Urinary bladder (tissue), 4 donors: Measurements from ENCODE around the gene TMEFF1. TPM values are rescaled to one million over a fixed set of nuclear protein-coding genes. Genes with fewer than 3 reads are reported as not detected.
A peak's percentile ranks its signal among the peaks of the same experiment; 100 is the strongest.

Experiments
- DNase-seq: peaks from one replicate; pipeline ENCODE4 v3.0.0-alpha.2; 2015; ENCODE audit errors: extremely low spot score
- H3K27ac ChIP-seq: one replicate; pipeline ENCODE4 v1.5.1; 2013; ENCODE audit warnings: low read depth, mild to moderate bottlenecking, moderate library complexity
- H3K36me3 ChIP-seq: one replicate; pipeline ENCODE4 v1.6.1; 2013; ENCODE audit warnings: mild to moderate bottlenecking, moderate library complexity; ENCODE audit not compliant: insufficient read depth
- H3K4me1 ChIP-seq: one replicate; pipeline ENCODE4 v1.6.1; 2013; ENCODE audit warnings: mild to moderate bottlenecking, moderate library complexity; ENCODE audit not compliant: insufficient read depth
- H3K4me3 ChIP-seq: one replicate; pipeline ENCODE4 v1.5.1; 2013; ENCODE audit warnings: low read depth, low read length
- whole genome bisulfite sequencing: extraction: QIAGEN DNeasy Blood & Tissue Kit; methylation state at CpG from one replicate; pipeline ENCODE4 v1.1.7; 2013; 5-methylcytosine and 5-hydroxymethylcytosine counted together
- polyA plus RNA-seq: library from polyadenylated mRNA; stranded (reverse); fragments of 200-250 nt; gene quantifications from one replicate; pipeline ENCODE4 v1.2.3, GENCODE V29; 2013
- total RNA-seq: library from RNA; depleted of rRNA; stranded (reverse); fragments of >200 nt; gene quantifications from one replicate; pipeline ENCODE4 v1.2.3, GENCODE V29; 2014
- donor health status: healthy with polysubstance abuse.
- donor health status: healthy.

TMEFF1 gene
- total and polyA plus RNA-seq, 2 donors, result 0.24 to 2.0 TPM

- no peaks in the 10 kb centered on the region for H3K4me1 ChIP-seq
- 94% methylated on average over 1 of the region's 1 CpG for WGBS
- H3K36me3 ChIP-seq, result no peaks in the 10 kb centered on the region
- H3K27ac ChIP-seq, result no peak overlapping the region
- H3K4me3 ChIP-seq, result no peak overlapping the region
- no peak for DNase-seq
Measured at GRCh38 chr9:100465761-100466160, 7.2 kb upstream of the TMEFF1 start.

- WGBS, result over 99% methylated on average over 2 of the region's 2 CpGs
- H3K4me3 ChIP-seq, result no peak overlapping the region
Measured at GRCh38 chr9:100466171-100466828, 6.6 kb upstream of the TMEFF1 start.

GRCh38 chr9:100466829-100467221 lies 6.1 kb upstream of the TMEFF1 start:
- WGBS, result 83% methylated on average over 1 of the region's 1 CpG
- no peak for DNase-seq
- H3K4me1 ChIP-seq, result no peaks in the 10 kb centered on the region
- no peak overlapping the region for H3K4me3 ChIP-seq
- H3K36me3 ChIP-seq, result no peaks in the 10 kb centered on the region
- H3K27ac ChIP-seq, result no peak overlapping the region

More at GRCh38 chr9:100466171-100466828, 6.6 kb upstream of the TMEFF1 start:
- Histone ChIP-seq H3K27ac (no peak overlapping the region), H3K36me3 (no peaks in the 10 kb centered on the region), H3K4me1 (no peaks in the 10 kb centered on the region)
- no peak for DNase-seq

DNA sequence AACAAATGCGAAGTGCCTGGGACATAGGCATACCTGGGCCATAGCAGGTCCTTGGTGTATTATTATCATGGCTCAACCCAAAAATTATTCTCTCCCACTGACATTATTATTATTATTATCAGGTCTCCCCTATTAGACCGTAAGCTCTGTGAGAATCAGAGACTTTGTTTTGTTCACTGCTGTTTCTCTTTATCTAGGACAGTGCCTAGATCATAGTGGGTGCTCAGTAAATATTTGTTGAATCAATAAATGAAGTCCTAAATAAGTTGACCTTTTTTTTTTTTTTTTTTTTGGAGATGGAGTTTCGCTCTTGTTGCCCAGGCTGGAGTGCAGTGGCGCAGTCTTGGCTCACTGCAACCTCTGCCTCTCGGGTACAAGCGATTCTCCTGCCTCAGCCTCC lies 4.9 kb upstream of the TMEFF1 start:
- H3K4me1 ChIP-seq, result no peaks in the 10 kb centered on the region
- DNase-seq, result no peak
- no peak overlapping the region for H3K4me3 ChIP-seq
- no peaks in the 10 kb centered on the region for H3K36me3 ChIP-seq
- 90% methylated on average over 6 of the region's 6 CpGs for WGBS
- no peak overlapping the region for H3K27ac ChIP-seq

DNA sequence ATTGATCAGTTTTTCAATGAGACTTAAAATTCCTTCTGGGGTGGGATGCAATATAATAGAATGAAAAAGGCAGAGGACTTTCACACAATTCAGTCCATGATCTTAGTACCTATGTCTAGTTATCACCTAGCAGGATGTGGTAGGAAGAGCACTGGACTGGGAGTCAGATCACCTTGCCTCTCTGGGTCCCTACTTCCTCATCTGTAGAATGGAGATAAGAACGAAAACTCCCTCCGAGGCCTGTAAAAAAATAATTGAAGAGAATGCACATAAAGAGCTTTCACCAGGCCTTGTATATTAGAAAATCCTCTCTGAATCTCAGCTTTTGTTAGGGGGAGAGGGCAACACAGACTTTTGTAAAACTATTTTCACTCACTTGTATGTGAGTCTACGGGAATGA lies 681 bp upstream of the TMEFF1 start:
- H3K4me3 ChIP-seq, result no peak overlapping the region
- WGBS, result 78% methylated on average over 3 of the region's 3 CpGs

GRCh38 chr9:100473276-100474081 lies 530 bp downstream of the TMEFF1 start:
- DNase-seq, result no peak
- H3K27ac ChIP-seq, result no peak overlapping the region
- H3K4me3 ChIP-seq, result peak overlapping the region; percentile 86
- WGBS, result under 1% methylated on average over 108 of the region's 108 CpGs
- H3K4me1 ChIP-seq, result peaks cover 3% of the 10 kb centered on the region
- no peaks in the 10 kb centered on the region for H3K36me3 ChIP-seq

More for the DNA sequence above, 681 bp upstream of the TMEFF1 start:
- H3K4me1 ChIP-seq, result peaks cover 3% of the 10 kb centered on the region
- no peak overlapping the region for H3K27ac ChIP-seq
- no peak for DNase-seq
- no peaks in the 10 kb centered on the region for H3K36me3 ChIP-seq

DNA sequence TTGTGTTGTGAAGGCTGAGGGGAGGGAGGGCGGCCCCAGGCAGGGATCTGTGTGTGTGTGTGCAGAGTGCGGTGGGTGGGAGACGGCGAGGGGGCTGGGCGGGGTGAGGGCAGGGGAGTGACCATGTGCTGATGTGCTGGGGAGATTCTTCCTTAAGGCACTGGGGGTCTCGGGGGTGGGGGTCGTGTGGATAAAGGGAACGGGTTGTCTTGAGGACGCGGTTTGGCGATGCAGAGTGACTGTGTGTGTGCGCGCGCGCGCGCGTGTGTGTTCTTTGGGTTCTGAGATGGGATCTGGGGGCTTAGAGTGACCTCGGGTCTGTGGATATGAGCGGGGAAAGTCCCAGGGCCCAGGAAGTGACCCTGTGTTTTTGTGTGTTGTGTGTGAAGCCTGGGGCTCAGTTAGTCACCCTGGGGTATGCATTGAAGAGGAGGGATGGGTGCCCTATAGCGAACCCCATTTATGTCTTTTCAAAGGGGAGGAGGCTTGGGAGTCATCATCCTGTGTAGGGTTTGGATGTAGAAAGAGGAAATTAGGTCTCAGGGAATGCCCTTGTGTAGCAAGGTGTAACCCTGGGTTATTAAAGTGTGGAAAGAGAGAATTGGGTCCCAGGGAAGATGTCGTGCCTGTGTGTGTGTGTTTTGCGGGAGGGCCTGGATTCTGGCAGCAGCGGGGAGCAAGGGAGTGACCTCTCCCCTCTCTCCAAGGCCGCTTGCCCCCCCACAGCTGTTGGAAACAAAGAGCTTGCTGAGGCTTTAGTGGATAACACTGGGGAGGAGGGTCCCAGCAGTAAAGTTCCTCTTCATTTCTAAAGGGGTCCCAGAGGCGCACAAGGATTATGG lies 1.4 kb downstream of the TMEFF1 start:
- Histone ChIP-seq H3K27ac (no peak overlapping the region), H3K36me3 (no peaks in the 10 kb centered on the region), H3K4me3 (peak overlapping the region; percentile 86), H3K4me1 (peaks cover 3% of the 10 kb centered on the region)
- WGBS, result 31% methylated on average over 26 of the region's 26 CpGs
- DNase-seq, result no peak

DNA sequence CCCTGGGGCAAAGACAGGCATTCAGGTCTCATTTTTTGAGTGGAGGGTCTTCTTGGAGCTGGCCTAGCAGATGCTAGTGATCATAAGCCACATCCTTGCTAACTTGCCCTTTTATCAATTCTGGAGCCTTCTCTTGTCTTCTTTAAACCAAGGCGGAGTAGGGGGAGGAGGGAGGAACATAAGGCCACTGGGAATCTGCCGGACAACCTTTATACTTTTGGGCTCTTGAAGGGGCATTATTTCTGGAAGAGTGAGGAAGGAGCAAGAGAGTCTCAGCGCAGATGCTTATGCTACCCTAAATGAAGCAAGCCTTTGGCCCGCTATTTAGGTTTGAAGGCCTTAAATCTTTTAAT lies 2.0 kb downstream of the TMEFF1 start:
- Histone ChIP-seq H3K4me1 (peaks cover 3% of the 10 kb centered on the region), H3K4me3 (no peak overlapping the region), H3K36me3 (no peaks in the 10 kb centered on the region), H3K27ac (no peak overlapping the region)
- WGBS, result 95% methylated on average over 4 of the region's 4 CpGs
- DNase-seq, result no peak

DNA sequence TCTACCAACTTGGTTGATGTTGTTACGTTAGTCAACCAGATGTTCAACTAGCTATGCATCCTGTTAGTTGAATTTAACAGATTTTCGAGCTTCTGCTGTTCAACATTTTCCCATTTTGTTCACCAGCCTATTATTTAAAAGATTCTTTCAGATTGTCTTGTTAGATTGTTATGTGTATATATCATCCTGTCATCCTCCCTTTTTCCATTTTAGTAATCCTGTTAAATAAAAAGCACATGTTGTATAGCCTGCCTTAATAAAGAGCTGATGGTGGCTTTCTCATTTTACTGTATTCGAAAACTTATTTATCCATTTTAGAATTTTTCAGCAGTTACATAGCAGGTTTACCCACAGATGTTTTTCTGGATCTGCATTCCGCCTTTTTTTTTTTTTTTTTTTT lies 4.3 kb downstream of the TMEFF1 start:
- H3K4me3 ChIP-seq, result no peak overlapping the region
- H3K4me1 ChIP-seq, result peaks cover 3% of the 10 kb centered on the region
- 95% methylated on average over 4 of the region's 4 CpGs for WGBS
- no peaks in the 10 kb centered on the region for H3K36me3 ChIP-seq
- DNase-seq, result no peak
- no peak overlapping the region for H3K27ac ChIP-seq

DNA sequence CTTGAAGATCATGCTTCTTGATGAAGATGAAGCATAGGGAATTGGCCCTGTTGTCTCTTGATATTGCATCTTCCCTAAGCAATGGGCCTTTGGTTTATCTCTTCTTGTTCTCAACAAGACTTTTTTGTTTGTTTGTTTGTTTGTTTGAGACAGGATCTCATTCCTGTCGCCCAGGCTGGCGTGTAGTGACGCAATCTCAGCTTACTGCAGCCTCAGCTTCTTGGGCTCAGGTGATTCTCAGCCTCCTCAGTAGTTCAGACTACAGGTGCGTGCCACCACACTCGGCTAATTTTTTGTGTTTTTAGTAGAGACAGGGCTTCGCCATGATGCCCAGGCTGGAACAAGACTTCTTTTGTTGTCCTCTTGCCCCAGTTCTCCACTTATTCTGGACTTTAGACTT lies 5.2 kb downstream of the TMEFF1 start:
- 95% methylated on average over 6 of the region's 6 CpGs for WGBS
- Histone ChIP-seq H3K4me1 (peaks cover 3% of the 10 kb centered on the region), H3K36me3 (no peaks in the 10 kb centered on the region), H3K27ac (no peak overlapping the region), H3K4me3 (no peak overlapping the region)
- no peak for DNase-seq

- WGBS, result 90% methylated on average over 2 of the region's 2 CpGs
- H3K36me3 ChIP-seq, result no peaks in the 10 kb centered on the region
- no peak for DNase-seq
- H3K4me3 ChIP-seq, result no peak overlapping the region
- H3K4me1 ChIP-seq, result no peaks in the 10 kb centered on the region
- no peak overlapping the region for H3K27ac ChIP-seq
Measured at GRCh38 chr9:100479820-100480219, 6.9 kb downstream of the TMEFF1 start.

DNA sequence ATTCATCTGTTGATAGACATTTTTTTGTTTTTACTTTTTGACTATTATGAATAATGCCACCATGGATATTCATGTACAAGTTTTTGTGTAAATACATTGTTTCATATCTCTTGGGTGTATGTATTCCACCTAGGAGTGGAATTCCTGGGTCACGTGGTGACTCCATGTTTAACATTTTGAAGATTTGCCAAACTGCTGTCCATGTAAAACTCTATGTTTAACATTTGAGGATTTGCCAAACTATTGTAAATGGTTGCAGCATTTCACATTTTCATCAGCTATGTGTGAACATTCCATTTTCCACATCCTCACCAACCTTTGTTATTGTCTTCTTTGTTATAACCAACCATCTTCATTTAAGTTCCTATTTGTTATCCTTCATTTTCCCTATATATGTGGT lies 12.2 kb downstream of the TMEFF1 start:
- Histone ChIP-seq H3K27ac (no peak overlapping the region), H3K4me1 (no peaks in the 10 kb centered on the region), H3K36me3 (no peaks in the 10 kb centered on the region), H3K4me3 (no peak overlapping the region)
- no peak for DNase-seq
- 71% methylated on average over 1 of the region's 1 CpG for WGBS

DNA sequence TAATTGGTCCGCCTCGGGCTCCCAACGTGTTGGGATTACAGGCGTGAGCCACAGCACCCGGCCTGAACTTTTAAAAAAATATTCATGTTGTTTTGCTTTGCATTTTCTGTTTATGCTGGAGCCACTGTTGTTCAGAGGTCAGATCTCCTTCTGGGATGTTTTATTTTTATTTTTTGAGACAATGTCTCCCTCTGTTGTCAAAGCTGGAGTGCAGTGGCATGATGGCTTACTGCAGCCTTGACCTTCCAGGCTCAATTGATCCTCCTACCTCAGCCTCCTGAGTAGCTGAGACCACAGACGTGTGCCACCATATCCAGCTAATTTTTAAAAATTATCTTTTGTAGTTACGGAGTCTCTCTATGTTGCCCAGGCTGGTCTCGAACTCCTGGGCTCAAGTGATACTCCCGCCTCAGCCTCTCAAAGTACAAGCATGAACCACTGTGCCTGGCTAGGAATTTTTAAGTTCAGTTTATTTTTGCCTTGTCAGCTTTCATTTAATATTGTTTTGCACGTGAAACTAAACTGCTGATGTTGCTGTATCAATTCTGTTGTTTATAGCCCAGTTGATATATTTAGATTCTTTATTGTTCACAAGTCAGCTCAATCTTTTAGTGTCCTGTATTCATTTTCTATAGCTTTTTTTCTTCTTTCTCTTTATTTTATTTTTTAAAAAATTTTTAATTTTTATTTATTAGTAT lies 13.7 kb downstream of the TMEFF1 start:
- no peaks in the 10 kb centered on the region for H3K36me3 ChIP-seq
- H3K4me1 ChIP-seq, result no peaks in the 10 kb centered on the region
- no peak for DNase-seq

More for the DNA sequence above, 13.7 kb downstream of the TMEFF1 start:
- WGBS, result 88% methylated on average over 10 of the region's 10 CpGs
- H3K27ac ChIP-seq, result no peak overlapping the region
- no peak overlapping the region for H3K4me3 ChIP-seq
